ENCODE measurements around the gene PLEKHG4B. TPM values are rescaled to one million over a fixed set of nuclear protein-coding genes. Genes with fewer than 3 reads are reported as not detected.

Gene PLEKHG4B
- total RNA-seq, 1 donor from 2014 or later: 2.0 TPM

- TF ChIP-seq CTCF (IDR thresholded peaks at IDR 0.05): no peak
- intact Hi-C loops (cut with DNase I): no loop called here
- Histone ChIP-seq H3K27me3 (no peaks in the 10 kb centered on the region), H3K27ac (no peak overlapping the region), H3K36me3 (no peaks in the 10 kb centered on the region), H3K9me3 (no peaks in the 10 kb centered on the region), H3K4me1 (peaks cover 6% of the 10 kb centered on the region), H3K4me3 (no peak overlapping the region)
- no peak for ATAC-seq
- DNase-seq: no peak
Observed at GRCh38 chr5:184471-184870, 92.5 kb downstream of the PLEKHG4B start.

GRCh38 chr5:185095-186070, 93.4 kb downstream of the PLEKHG4B start:
- DNase-seq: no peak
- no peak for TF ChIP-seq CTCF (IDR thresholded peaks at IDR 0.05)
- Histone ChIP-seq H3K9me3 (no peaks in the 10 kb centered on the region), H3K36me3 (no peaks in the 10 kb centered on the region), H3K27me3 (no peaks in the 10 kb centered on the region), H3K4me3 (no peak overlapping the region), H3K4me1 (peaks cover 6% of the 10 kb centered on the region), H3K27ac (no peak overlapping the region)
- ATAC-seq: no peak
- intact Hi-C loops (cut with DNase I): no loop called here

- ATAC-seq: no peak
Observed at GRCh38 chr5:186091-187041, 94.4 kb downstream of the PLEKHG4B start.

GRCh38 chr5:187042-187431, 95.1 kb downstream of the PLEKHG4B start:
- intact Hi-C loops (cut with DNase I): no loop called here
- Histone ChIP-seq H3K9me3 (no peaks in the 10 kb centered on the region), H3K27ac (no peak overlapping the region), H3K27me3 (peaks cover under 1% of the 10 kb centered on the region), H3K4me3 (no peak overlapping the region), H3K4me1 (peaks cover 10% of the 10 kb centered on the region), H3K36me3 (no peaks in the 10 kb centered on the region)
- no peak for TF ChIP-seq CTCF (IDR thresholded peaks at IDR 0.05)
- DNase-seq (no peak), ATAC-seq (no peak)

More at GRCh38 chr5:186091-187041, 94.4 kb downstream of the PLEKHG4B start:
- Histone ChIP-seq H3K9me3 (no peaks in the 10 kb centered on the region), H3K36me3 (no peaks in the 10 kb centered on the region), H3K27me3 (no peaks in the 10 kb centered on the region), H3K4me3 (no peak overlapping the region), H3K27ac (no peak overlapping the region), H3K4me1 (peaks cover 9% of the 10 kb centered on the region)
- intact Hi-C loops (cut with DNase I): no loop called here
- no peak for TF ChIP-seq CTCF (IDR thresholded peaks at IDR 0.05)
- no peak for DNase-seq

GRCh38 chr5:187617-188451, 95.9 kb downstream of the PLEKHG4B start:
- ATAC-seq: no peak
- DNase-seq: no peak

More at GRCh38 chr5:187617-188451, 95.9 kb downstream of the PLEKHG4B start:
- TF ChIP-seq CTCF (IDR thresholded peaks at IDR 0.05): no peak
- H3K27ac ChIP-seq: no peak overlapping the region
- H3K36me3 ChIP-seq: no peaks in the 10 kb centered on the region
- intact Hi-C loops (cut with DNase I): no loop called here
- H3K27me3 ChIP-seq: peaks cover 8% of the 10 kb centered on the region
- no peaks in the 10 kb centered on the region for H3K9me3 ChIP-seq
- no peak overlapping the region for H3K4me3 ChIP-seq
- H3K4me1 ChIP-seq: peaks cover 9% of the 10 kb centered on the region
